Pancreas (tissue), 10 donors: ENCODE measurements around the gene MED26. TPM values are rescaled to one million over a fixed set of nuclear protein-coding genes. Genes with fewer than 3 reads are reported as not detected.
A peak's percentile ranks its signal among the peaks of the same experiment; 100 is the strongest.
"Not testable (repeated sequence)": the region's sequence is repeated elsewhere in the genome, so short reads cannot be mapped to it uniquely, and the experiment has no call there.

ENCODE experiments used
- ATAC-seq, 4 donors: fragments of 200-7000 bp; cut with Tn5 transposase; one replicate each; pipeline versions ENCODE4 v1.8.0 to v1.9.1; 2020; ENCODE audit warnings: mild to moderate bottlenecking in 4 of 4, moderate library complexity in 4 of 4
- DNase-seq, 6 donors: peaks; one replicate each; pipeline ENCODE4 v3.0.0-alpha.2; 2020
- FAIRE-seq: peaks from 2 replicates; lab custom pipeline; 2012; peaks lifted over from hg19 to GRCh38; lab: Jason Lieb, UNC
- H3K27ac ChIP-seq, 4 donors: fragments of 200-600 bp; sonication (generic); 1 replicate in 3 of 4; 2 replicates in 1 of 4; pipeline versions ENCODE4 v1.5.0 to v1.8.0; 2020
- H3K27me3 ChIP-seq, 4 donors: fragments of 200-600 bp; one replicate each; pipeline ENCODE4 v1.8.0; 2021
- H3K36me3 ChIP-seq, 3 donors: fragments of 200-600 bp; sonication (generic) in 1 of 3; one replicate each; pipeline versions ENCODE4 v1.5.0 to v1.8.0; 2020 to 2021
- H3K4me1 ChIP-seq, 3 donors: fragments of 200-600 bp; one replicate each; pipeline ENCODE4 v1.8.0; 2021
- H3K4me3 ChIP-seq, 4 donors: fragments of 200-600 bp; sonication (generic) in 2 of 4; one replicate each; pipeline versions ENCODE4 v1.5.0 to v1.8.0; 2020 to 2021
- H3K9me3 ChIP-seq, 4 donors: fragments of 200-600 bp; one replicate each; pipeline ENCODE4 v1.8.0; 2021
- CTCF ChIP-seq, 4 donors: fragments of 200-600 bp; sonication (generic) in 3 of 4; IDR thresholded peaks; one replicate each; pipeline versions ENCODE4 v1.5.0 to v1.8.0; 2021; ENCODE audit warnings: antibody characterized with exemption in 4 of 4
- WGBS, 2 donors: extraction: QIAGEN DNeasy Blood & Tissue Kit; methylation state at CpG; one replicate each; pipeline ENCODE4 v1.1.7; 2013; 5-methylcytosine and 5-hydroxymethylcytosine counted together
- intact Hi-C, 3 donors: fragments of 100-400 bp; cut with DNase I; formaldehyde crosslinking; loops; one replicate each; pipeline versions ENCODE4 v1.11.1 to v1.14.2; 2022
- polyA plus RNA-seq, 2 donors: library from polyadenylated mRNA; stranded (reverse); fragments of 200-250 nt; gene quantifications; one replicate each; pipeline ENCODE4 v1.2.3, GENCODE V29; 2013
- total RNA-seq, 6 donors: library from RNA; stranded (reverse); fragmentation: NEBNext Ultra II Directional in 4 of 6; extraction: Animal tissue kit (Norgen Biotek cat#: 25700) in 4 of 6; gene quantifications; one replicate each; pipeline versions ENCODE4 v1.2.1 to v1.2.4, GENCODE V29; 2021 to 2023
- donor health status: healthy with polysubstance abuse.
- donor health status: DM: no; HTN: no; CAD: no; lungs with moderate emphysema.
- donor health status: DM: no; HTN: no; CAD: no.
- donor health status: control.
- donor health status: control.
- donor health status: Bipolar disorder and iron deficiency.
- donor health status: DM: yes; HTN: yes; CAD: no.
- donor health status: DM: no; HTN: no; CAD: no.
- donor health status: DM: no; HTN: no; CAD: no.
- donor health status: DM: yes; HTN: yes; CAD: no.

Gene MED26
- total and polyA plus RNA-seq, 8 donors: 3.7 to 7.1 (median 4.0) TPM

GRCh38 chr19:16671652-16672274, 43.8 kb upstream of the MED26 start:
- H3K36me3 ChIP-seq: no peaks in the 10 kb centered on the region
- no peak overlapping the region for H3K27ac ChIP-seq
- H3K9me3 ChIP-seq: no peaks in the 10 kb centered on the region
- no peaks in the 10 kb centered on the region for H3K27me3 ChIP-seq
- no peak for FAIRE-seq
- intact Hi-C loops: no loop called here
- no peak overlapping the region for H3K4me3 ChIP-seq
- no peak for ATAC-seq
- no peaks in the 10 kb centered on the region for H3K4me1 ChIP-seq
- no peak for TF ChIP-seq CTCF (IDR thresholded peaks at IDR 0.05)
- no peak for DNase-seq
- WGBS, 2 donors: 88 to 92% methylated on average over 12 of the region's 12 CpGs

GRCh38 chr19:16670291-16670690, 42.3 kb upstream of the MED26 start:
- intact Hi-C loops: no loop called here
- Histone ChIP-seq H3K36me3 (no peaks in the 10 kb centered on the region), H3K9me3 (no peaks in the 10 kb centered on the region), H3K4me3 (no peak overlapping the region), H3K27ac (no peak overlapping the region), H3K4me1 (no peaks in the 10 kb centered on the region), H3K27me3 (no peaks in the 10 kb centered on the region)
- ATAC-seq (no peak), FAIRE-seq (no peak), DNase-seq (no peak)
- no peak for TF ChIP-seq CTCF (IDR thresholded peaks at IDR 0.05)
- WGBS, 2 donors: 88 to 95% methylated on average over 13 of the region's 13 CpGs

- H3K4me3 ChIP-seq, intact Hi-C loops: not testable (repeated sequence)
- 93 to 99% methylated on average over 4 of the region's 4 CpGs for WGBS, 2 donors
Observed at GRCh38 chr19:16668702-16669101, 40.7 kb upstream of the MED26 start.

GRCh38 chr19:16668176-16668575, 40.2 kb upstream of the MED26 start:
- Histone ChIP-seq H3K4me1 (no peaks in the 10 kb centered on the region), H3K36me3 (no peaks in the 10 kb centered on the region), H3K27ac (no peak overlapping the region), H3K9me3 (no peaks in the 10 kb centered on the region), H3K4me3 (no peak overlapping the region), H3K27me3 (no peaks in the 10 kb centered on the region)
- DNase-seq (no peak), ATAC-seq (no peak), FAIRE-seq (no peak)
- intact Hi-C loops: no loop called here
- 98 to 99% methylated on average over 5 of the region's 5 CpGs for whole genome bisulfite sequencing, 2 donors
- TF ChIP-seq CTCF (IDR thresholded peaks at IDR 0.05): no peak

More at GRCh38 chr19:16668702-16669101, 40.7 kb upstream of the MED26 start:
- H3K27me3 ChIP-seq, H3K9me3 ChIP-seq, H3K27ac ChIP-seq, H3K36me3 ChIP-seq, DNase-seq, ATAC-seq, H3K4me1 ChIP-seq, FAIRE-seq: not testable (repeated sequence)

- no peak for FAIRE-seq
- no peak for TF ChIP-seq CTCF (IDR thresholded peaks at IDR 0.05)
Observed at GRCh38 chr19:16661480-16662034, 33.6 kb upstream of the MED26 start.

More at GRCh38 chr19:16661480-16662034, 33.6 kb upstream of the MED26 start:
- intact Hi-C loops: no loop called here
- H3K36me3 ChIP-seq: peaks cover 0 to 5% (median 0%) of the 10 kb centered on the region in 3 donors
- H3K9me3 ChIP-seq: no peaks in the 10 kb centered on the region
- H3K4me1 ChIP-seq: peaks cover 6 to 12% (median 10%) of the 10 kb centered on the region in 3 donors
- 2% methylated on average over 30 to 31 of the region's 31 CpGs for WGBS, 2 donors
- peak overlapping the region; percentile 57 to 68 (median 64) for H3K4me3 ChIP-seq
- no peak for ATAC-seq
- H3K27ac ChIP-seq: no peak overlapping the region
- DNase-seq: peak; percentile 19 to 80 (median 45)
- no peaks in the 10 kb centered on the region for H3K27me3 ChIP-seq
